Kidney glomerular epithelial cell (primary cell): ENCODE measurements around the gene ANKRD40CL.

Experiments used
- DNase-seq: peaks from one replicate; lab custom pipeline; 2025; lab: John Stamatoyannopoulos, UW

Gene ANKRD40CL

DNA sequence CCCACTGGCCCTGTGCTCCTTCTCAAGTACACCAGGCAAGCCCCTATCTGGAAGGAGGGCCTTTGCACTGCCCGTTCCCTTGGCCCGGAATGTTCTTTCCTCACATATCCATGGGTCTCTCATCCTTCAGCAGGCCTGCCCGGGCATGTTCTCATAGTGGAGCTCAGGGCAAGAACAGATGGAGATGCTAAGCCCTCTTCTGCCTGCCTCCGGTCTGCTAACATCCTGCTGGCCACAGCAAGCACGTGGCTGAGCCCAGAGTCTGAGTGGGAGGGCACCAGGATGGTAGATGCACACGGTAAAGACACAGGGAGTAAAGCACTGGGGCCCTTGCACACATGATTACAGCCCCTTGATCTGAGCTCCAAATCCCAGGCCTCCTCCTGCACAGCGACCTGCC lies 19.8 kb upstream of the ANKRD40CL start:
- DNase-seq, result no peak

DNA sequence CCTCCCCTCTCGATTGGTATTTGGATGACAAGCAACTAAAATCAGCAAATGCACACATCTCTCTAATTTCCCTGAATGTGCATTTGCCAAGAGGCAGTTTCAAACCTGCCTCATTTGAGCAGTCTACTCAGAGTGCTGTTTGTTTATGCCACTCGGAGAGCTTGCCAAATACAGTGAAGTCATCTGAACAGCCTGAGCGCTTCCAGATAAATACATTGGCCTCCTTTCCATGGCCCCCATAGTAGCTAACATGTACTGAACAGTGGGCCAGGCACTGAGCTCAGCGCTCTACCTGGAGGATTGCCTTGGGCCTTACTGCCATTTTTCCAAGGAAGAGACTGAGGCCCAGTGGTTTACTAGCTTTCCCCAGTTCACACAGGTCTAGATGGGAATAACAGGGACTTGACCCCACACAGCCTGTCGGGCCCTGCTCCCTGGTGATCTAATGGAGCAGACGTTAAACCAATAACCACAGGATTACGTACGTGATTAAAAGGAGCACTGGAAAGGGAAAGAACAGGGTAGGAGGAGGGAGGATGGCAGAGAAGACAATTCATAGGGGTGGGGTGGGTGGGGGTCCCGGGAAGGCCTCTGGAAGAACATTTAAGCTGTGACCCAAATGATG lies 18.7 kb upstream of the ANKRD40CL start:
- no peak for DNase-seq

DNA sequence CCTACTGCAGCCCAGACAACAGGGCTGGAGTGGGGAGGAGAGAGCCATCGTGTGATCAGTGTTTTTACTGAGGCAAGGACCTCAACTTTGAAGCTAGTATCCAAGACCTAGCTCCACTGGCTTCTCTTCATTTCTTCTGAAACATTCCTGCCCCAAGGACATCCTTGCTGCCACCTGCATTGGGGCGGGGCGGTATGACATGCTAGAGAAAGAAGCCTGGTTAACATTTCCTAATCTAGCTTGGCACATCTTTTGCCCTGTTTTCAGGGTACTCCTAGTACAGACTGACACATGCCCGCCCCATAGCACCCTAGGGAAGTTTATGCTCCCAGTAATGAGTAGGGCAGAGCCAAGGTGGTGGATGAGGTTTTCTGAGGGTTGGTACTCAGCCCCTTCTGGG lies 17.8 kb upstream of the ANKRD40CL start:
- no peak for DNase-seq

DNA sequence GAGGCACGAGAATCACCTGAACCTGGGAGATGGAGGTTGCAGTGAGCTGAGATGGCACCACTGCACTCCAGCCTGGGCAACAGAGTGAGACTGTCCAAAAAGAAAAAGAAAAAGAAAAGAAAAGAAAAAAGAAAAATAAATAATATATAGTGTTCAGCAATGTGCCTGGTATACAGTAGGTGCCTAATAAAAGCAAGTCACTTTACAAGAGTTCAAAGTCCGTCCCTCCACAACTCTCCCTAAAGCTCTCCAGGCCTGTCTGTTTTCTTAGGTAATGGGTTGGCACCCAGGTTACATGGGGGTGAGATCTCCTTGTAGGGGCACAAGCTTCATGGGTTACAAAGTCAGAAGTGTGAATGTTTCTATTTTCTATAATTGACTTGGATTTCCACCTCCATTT lies 16.6 kb upstream of the ANKRD40CL start:
- no peak for DNase-seq

DNA sequence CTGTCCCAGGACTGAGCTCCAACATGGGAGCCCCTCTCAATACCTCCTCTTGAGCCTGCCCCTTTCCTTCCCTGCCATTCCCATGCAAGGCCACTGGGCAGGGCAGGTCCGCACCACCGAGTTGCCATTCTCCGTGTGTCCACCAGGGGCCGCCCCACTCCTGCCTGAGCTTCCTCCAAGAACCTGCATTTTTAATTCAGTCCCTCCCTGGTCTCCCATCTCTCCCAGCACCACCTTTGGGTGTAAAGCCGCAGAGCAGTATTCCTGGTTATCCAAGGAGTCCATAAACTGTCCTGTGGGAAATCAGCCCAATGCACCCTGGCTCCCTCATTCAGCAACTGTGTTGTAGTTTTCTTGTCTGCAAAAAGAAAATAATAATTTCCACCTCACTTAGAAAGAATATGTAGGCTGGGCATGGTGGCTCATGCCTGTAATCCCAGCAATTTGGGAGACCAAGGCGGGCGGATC lies 15.9 kb upstream of the ANKRD40CL start:
- DNase-seq, result peak; percentile 75

DNA sequence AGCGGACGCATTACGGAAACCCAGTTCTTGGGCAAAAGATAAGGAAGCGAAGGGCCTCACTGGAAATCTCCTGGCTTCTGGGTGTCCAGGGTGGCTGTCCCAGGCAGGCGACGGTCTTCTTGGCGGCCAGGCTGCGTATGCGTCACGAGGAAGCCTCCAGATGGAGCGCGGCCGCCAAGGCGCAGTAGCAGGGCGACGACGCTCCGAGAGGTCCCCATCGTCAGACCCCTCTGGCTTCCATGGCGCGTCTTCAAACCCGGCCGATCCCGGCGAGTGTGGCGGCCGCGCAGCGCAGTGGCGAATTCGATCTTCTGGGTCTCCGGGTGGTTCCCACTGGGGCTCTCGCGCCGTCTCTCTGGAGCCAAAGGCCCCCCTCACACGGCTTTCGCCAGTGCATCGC lies 13.8 kb upstream of the ANKRD40CL start:
- DNase-seq, result no peak

DNA sequence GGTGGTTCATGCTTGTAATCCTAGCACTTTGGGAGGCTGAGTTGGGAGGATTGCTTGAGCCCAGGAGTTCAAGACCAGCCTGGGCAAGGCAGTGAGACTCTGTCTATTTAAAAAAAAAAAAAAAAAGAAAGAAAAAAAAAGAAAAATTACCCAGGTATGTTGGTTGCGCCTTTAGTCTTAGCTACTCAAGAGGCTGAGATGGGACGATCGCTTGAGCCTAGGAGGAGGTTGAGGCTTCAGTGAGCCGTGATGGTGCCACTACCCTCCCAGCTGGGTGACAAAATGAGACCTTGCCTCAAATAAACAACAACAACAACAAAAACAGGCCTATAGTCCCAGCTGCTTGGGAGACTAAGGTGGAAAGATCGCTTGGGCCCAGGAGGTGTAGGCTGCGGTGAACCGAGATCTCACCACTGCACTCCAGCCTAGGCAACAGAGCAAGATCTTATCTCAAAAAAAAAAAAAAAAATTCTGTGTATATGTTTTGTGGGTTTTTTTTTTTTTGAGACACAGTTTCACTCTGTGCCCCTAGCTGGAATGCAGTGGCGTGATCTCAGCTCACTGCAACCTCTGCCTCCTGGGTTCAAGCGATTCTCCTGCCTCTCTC lies 12.5 kb upstream of the ANKRD40CL start:
- DNase-seq, result no peak

DNA sequence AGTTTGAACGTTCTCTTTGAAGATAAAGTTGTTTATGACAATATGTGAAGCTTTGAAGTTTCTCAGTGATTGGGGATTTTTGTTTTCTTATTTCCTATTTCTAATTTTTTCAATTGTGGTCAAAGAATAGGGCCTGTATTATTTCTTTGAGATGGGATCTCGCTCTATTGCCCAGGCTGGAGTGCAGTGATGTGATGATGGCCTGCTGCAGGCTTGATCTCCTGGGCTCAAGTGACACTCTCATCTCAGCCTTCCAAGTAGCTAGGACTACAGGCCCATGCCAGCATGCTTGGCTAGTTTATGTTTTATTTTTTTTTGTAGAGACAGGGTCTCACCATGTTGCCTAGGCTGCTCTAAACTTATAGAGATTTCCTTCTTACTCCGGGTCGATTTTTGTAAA lies 11.7 kb upstream of the ANKRD40CL start:
- DNase-seq, result no peak

DNA sequence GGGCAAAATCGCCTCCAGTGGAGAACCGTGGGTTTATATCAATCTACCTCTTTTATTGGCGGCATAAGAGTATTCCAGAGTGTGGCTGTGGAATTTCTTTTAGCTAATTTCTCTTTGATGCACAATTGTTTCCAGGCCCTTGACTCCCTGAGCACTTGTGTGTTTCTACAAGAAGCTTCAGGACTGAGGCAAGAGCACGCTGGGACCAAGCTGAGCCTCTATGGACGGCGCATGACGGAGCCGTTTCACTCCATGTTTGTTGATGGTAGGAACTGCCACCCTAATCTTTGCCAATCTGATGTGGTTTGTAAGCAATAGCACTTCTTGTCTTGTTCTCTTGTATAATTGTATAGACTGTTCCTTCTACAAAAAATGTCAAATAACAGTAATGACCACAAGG lies 11.2 kb upstream of the ANKRD40CL start:
- no peak for DNase-seq

DNA sequence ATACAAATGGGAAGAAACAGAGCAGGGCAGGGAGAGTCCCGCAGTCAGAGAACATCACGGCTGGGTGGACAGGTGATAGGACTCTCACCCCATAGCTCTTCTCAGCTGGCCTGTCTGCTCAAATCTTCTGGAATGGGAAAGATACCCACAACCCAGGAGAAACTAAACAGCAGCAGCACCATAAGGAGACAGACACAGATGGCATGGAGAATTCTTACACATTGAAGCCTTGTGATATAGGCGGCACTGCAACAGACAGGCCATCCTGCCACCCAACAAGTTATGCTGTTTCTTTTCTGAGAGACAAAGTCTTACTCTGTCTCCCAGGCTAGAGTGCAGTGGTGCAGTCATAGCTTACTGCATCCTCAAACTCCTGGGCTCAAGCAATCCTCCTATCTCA lies 8.6 kb upstream of the ANKRD40CL start:
- no peak for DNase-seq

DNA sequence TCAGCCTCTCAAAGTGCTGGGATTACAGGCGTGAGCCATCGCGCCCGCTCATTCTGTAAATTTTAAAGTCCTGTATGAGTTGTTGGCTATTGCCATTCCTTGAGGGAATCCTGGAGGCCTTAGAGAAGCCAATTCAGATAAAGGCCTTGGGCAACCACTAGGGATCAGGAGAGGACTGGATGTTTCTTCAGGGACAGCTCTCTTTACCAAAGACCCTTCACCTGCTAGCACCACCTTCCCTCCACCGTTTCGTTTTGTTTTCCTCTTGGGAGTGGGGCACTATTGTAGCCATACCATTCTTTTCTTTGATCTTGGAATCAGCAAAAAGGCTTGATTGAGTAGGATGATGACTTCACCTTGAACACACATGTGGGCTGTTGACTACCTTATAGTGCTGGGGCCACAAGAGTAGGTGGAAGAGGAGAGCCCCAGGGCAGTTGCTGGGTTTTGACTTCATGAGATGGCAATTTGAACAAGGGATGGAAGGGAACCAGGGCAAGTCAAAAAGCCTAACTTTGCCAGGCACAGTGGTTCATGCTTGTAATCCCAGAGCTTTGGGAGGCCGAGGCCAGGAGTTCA lies 7.0 kb upstream of the ANKRD40CL start:
- no peak for DNase-seq

DNA sequence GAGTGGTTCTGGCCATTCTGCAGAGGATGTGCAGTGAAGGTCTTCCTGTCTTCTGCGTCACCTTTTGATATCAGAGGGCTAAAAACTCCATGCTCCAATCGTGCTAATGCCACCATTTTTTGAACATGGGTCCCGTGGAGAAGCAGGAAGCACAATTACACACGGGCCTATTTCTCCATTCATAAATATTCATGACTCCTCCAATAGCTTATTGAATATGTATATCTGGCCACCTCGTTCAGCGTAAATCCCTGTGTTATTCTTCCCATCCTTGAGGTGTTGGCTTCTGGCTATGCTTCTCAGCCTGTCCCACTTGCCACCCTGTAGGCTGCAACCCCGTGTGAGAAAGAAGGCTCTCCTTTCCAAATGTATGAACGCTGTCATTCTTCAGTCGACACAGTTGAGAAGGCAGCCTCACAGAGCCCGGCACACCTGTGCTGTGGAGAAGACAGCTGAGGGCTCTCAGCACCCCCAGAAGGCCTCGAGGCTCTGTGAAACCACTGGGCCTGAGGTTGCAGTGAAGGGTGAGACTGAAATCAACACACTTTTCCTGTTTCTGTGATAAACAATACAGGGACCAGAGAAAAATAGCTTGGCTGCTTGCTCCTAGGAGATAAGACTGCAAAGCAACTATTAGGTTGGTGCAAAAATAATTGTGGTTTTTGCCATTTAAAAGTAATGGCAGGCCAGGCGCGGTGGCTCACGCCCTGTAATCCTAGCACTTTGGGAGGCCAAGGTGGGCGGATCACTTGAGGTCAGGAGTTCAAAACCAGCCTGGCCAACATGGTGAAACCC lies 4.9 kb upstream of the ANKRD40CL start:
- no peak for DNase-seq

DNA sequence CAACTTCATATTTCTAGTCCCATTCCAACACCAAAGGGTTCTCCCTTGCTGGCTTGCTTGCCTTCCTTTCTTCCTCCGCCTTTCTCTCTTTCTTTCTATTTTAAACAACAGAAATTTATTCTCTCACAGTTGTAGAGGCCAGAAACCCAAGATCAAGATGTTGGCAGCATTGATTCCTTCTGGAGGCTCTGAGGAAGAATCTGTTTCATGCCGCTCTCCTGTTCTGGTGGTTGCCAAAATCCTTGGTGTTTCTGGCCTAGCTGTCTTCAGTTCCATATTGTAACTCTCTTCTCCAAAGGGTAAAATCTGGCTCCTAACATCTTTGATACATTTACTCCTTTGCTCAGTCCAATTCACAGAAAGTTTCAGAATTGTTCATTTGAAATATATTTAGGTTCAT lies 3.0 kb upstream of the ANKRD40CL start:
- no peak for DNase-seq

DNA sequence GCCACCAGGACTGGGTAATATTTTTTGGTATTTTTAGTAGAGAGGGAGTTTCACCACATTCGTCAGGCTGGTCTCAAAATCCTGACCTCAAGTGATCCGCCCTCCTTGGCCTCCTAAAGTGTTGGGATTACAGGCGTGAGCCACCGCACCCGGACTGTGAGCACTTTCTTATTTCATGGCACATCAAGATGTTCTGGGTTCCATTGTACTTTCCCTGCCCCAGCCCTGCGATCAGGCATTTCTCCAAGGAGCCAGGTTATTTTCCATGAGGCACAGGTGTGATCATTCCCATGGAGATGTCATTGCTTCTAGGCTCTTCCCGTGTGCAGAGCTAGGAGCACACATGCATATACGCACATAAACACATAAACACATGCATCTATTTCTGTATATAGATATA lies 2.6 kb upstream of the ANKRD40CL start:
- DNase-seq, result no peak

DNA sequence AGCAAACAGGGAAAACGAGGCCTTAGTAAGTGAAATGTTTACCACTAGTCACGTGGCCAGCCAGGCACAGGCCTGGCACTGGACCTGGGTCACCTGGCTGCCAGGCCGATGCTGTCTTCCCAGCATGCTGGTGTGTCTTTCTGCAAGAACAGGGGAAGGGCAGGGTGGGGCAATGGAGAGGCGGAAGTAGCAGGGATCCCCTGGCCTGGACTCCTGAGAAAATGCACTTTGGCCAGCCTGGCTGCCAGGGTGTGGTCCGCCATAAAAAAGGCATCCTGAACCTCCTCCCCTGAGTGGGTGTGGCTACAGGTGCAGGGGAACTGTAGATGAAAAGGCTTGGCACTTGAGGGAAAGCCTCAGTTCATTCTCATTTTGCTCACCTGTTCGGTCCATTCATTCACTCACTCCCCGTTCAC lies 1.0 kb upstream of the ANKRD40CL start:
- DNase-seq, result no peak

DNA sequence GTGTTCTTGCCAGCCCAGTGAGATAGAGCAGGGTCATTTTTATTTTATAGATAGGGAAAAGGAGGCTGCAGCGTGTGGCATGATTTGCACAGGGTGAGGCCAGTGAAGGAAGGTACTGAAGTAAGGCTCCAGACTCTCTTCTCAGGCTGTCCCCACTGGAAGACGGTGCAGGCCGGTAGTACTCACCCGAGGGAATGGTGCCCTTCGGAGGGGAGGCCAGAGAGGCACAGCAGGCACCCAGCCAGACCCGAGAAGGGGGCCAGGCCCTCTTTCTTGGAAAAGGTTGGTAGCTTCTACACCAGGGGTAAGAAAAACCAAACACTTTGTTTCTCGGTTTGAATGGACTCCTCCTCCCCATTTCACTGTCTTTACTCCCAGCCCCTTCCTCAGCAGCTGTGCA lies 288 bp downstream of the ANKRD40CL start:
- no peak for DNase-seq

DNA sequence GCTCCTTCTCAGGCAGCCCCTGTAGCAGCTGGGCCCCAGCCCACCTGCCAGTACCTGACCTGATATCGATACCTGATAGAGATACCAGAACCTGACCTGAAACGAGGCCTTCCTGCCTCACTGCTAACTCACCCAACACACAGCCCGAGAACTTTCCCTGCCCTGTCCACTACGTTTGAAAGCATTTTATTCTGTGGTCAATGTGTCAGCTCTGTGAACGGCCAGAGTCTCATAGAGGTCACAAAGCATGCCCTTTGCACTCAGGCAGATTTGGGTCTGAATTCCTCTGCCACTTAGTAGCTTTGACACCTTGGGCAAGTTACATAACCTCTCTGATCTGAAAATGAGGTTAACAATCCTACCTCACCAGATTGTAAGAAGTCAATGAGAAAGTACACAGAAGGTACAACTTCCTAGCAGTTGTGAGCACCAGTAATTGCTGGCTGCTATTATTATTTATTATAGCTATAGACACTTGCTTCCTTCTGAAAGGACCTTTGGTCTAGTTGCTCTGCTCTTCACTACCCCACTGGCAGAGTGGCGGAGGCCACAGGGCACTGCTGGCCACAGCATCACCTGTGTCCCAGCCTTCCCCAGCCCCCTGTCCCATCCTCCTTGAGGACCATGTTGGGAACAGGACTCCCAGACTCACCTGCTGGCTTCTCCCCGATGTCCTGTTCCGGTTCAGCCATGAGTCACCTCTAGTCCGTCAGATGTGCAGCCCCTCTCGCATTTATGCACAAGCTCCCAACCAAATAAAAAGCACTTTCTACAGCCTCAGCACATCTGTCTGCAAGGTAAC lies 895 bp downstream of the ANKRD40CL start:
- DNase-seq, result no peak

DNA sequence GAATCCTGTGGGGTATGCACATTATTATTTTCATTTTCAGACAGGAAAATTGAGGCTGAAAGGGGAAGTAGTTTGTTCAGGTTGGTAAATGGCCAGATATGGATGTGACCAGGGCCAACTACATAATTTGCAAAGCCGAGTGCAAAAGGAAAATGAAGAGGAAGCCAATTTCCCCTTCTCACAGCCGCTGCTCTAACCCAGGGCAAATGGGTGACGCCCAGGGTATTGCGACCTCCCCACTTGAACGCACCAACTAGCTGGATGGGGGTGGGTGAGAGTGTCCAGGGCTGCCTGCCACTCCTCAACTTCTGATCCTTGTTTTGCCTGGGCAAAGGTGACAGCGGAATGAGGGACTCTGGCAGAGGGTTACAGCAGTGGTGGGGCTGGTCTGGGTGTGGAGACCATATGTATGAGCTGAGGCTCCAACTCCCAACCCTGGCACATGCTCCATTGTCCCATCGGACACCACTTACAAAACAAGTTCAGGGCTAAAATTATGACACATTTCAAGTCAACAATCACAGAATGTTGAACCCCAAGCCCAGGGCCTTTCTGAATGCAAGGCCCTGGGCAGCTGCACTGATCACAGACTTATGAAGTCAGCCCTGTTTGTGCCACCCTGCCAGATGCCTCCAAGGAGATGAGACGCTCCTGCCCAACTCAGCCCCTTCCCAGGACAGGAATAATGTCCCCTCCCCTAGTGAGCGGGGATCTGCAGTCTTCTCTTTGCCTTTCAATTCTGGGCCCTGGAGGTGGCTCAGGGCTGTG lies 1.7 kb downstream of the ANKRD40CL start:
- no peak for DNase-seq

DNA sequence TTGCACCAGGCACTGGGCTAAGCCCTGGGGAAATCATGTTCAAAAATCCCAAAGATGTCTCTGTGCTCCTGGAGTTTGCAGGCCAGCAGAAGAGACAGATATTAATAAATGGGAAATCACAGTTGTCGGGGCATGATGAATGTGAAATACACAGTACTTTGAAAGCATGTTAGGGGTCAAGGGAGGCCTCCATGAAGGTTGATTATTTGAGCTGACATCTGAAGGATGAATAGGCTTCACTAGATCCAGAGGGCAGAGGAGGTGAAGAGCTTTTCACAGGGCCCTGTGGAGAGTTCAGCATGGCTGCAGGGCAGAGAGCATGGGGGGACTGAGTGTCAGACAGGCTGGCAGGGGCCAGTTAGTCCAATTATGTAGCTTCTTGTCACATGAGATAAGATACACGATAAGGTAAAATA lies 2.6 kb downstream of the ANKRD40CL start:
- DNase-seq, result no peak

DNA sequence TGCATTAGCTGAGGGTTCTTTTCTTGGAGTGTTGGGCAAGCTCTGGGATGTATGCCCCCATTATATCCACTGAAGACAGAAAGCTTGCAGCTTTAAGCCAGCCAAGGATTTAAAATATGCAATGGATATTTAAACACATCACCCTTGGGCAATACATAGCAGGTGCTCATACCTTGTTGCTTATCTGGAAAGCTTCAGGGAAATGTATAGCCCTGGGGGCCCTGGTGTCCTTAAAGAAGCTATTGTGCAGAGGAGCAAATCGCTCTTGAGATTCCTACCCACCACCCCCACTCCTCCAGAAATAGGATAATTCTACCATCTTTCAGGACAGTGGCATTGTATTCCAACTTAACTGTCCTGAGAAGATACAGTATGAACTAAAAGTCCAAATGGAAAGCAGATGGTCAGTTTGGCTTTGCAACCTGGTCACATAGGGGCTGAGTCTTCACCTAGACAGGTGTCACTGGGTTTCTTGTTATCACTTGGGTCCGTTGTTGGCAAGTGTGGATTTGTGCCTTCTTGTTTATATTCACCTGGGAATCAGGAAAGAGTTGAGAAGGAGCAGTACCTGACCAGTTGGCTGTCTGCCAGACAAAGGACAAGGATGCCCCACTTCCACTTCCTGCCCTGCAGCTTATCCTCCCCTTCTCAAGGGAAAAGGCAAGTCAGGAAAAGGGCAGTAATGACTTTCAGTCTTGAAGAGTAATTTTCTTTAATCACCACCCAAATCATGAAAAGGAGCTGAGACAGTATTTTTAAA lies 3.4 kb downstream of the ANKRD40CL start:
- no peak for DNase-seq

DNA sequence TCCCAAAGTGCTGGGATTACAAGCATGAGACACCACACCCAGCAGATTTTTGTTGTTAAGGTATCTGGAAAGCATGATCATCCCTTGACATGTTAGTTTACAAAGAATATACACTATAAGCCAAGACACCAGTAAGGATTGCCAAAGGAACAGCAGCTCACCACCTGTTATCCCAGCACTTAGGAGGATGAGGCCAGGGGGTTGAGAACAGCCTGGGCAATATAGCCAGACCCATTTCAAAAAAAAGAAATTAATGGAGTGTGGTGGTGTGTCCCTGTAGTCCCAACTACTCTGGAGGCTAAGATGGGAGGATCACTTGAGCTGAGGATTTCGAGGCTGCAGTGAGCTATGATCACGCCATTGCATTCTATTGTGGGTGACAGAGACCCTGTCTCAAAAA lies 5.1 kb downstream of the ANKRD40CL start:
- no peak for DNase-seq
